Activated CD4-positive, alpha-beta T cell treated with anti-CD3 and anti-CD28 coated beads, Interleukin-2, amount 50 U/mL, for 4 hours (primary cell): ENCODE results near the gene CDR2L.
A peak's percentile ranks its signal among the peaks of the same experiment; 100 is the strongest.
"Not testable (repeated sequence)": the region's sequence is repeated elsewhere in the genome, so short reads cannot be mapped to it uniquely, and the experiment has no call there.

ENCODE experiments used
- DNase-seq, 2 experiments: peaks; one replicate each; pipeline ENCODE4 v3.0.0-alpha.2; 2020

Gene CDR2L

GRCh38 chr17:75012346-75013091, 25.1 kb downstream of the CDR2L start, which contains the start of gene MRPL58:
TSS of gene MRPL58 (plus strand) at chr17:75012670. CDS start at chr17:75012687, 17 bp downstream.
- DNase-seq = peak; percentile 71

- DNase-seq = no peak
Observed at GRCh38 chr17:75013092-75013559, 25.7 kb downstream of the CDR2L start.

GRCh38 chr17:75019146-75019545, 31.7 kb downstream of the CDR2L start:
- no peak for DNase-seq

- no peak for DNase-seq
Observed at GRCh38 chr17:75019710-75020109, 32.3 kb downstream of the CDR2L start.

GRCh38 chr17:75020331-75021110, 33.1 kb downstream of the CDR2L start:
- no peak for DNase-seq

- DNase-seq = no peak
Observed at GRCh38 chr17:75024686-75025397, 37.4 kb downstream of the CDR2L start.

- not testable (repeated sequence) for DNase-seq
Observed at GRCh38 chr17:75025398-75025734, 37.9 kb downstream of the CDR2L start.

- not testable (repeated sequence) for DNase-seq
Observed at GRCh38 chr17:75026650-75027049, 39.2 kb downstream of the CDR2L start.

GRCh38 chr17:75030161-75030560, 42.7 kb downstream of the CDR2L start:
- DNase-seq = no peak

GRCh38 chr17:75031972-75032719, 44.7 kb downstream of the CDR2L start:
- peak; percentile 49 to 54 for DNase-seq

- no peak for DNase-seq
Observed at GRCh38 chr17:75032720-75033280, 45.4 kb downstream of the CDR2L start.

- DNase-seq = peak; percentile 79 to 81
Observed at GRCh38 chr17:75033346-75034235, 46.2 kb downstream of the CDR2L start.

GRCh38 chr17:75034236-75034908, 46.9 kb downstream of the CDR2L start:
- peak; percentile 80 for DNase-seq

- peak; percentile 84 to 85 for DNase-seq
Observed at GRCh38 chr17:75036643-75037268, 49.3 kb downstream of the CDR2L start.

GRCh38 chr17:75039238-75039637, 51.8 kb downstream of the CDR2L start:
- no peak for DNase-seq

- no peak for DNase-seq
Observed at GRCh38 chr17:75041656-75042280, 54.3 kb downstream of the CDR2L start.

GRCh38 chr17:75043789-75044188, 56.4 kb downstream of the CDR2L start:
- not testable (repeated sequence) for DNase-seq

- no peak for DNase-seq
Observed at GRCh38 chr17:75044716-75045115, 57.3 kb downstream of the CDR2L start.

- not testable (repeated sequence) for DNase-seq
Observed at GRCh38 chr17:75045946-75046406, 58.5 kb downstream of the CDR2L start.
